ENCODE data around the gene NUCB2.

NUCB2 gene

DNA sequence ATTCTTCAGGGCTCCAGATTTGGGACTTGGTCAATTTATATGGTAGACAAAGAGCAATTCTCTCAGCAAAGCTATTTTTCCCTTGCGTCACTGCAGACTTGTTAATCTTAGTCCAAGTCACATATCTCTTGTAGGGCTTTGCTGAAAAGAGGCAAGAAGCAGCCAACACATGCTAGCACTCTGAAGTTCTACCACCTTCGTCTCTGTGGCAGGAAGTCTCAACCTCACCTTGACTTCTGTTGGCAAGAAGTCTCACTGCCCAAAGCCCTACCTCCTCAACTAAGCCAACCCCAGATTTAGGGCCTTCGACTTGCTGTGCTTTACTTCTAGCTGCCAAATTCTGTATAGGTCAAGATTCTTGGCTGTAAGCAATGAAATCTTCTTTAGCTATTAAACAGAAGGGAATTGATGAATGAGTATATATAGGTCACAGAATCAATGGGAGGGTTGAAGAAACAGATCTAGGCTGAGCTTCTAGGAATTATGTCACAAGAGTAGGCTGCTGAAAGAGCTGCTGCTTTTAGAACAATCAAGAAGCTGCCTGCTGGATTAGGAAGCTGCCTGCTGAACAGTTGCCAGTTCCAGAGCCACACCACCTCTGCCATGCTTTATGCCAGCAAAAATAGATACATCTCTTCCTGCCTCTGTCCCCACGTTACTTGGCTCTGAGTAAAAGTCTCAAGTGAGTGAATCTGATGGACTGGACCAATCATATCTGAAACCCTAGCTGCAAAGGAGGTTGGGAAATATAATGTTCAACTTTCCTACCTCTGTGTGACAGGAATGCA lies 57.5 kb downstream of the NUCB2 start:
- peak; percentile 62 for DNase-seq (ENCODE audit: low spot score)

DNA sequence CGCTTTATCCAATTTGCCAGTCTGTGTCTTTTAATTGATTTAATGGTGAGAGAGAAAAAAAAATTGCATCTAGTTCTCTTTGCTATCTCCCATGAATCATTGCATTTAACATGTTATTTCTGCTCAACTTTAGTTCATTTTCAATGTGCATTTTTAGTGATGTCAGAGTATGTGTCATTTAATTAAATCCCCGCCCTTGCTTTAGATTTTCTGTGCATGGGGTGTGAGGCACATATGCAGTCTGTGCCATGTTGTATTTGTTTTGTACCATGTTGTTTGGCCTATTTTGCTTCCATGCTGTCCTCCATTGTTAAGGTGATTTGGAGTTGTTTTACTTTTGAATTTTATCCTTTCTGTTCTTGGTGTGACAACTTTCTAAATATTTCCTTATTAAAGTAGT lies 66.7 kb downstream of the NUCB2 start:
- no peak for DNase-seq (ENCODE audit: low spot score)

DNA sequence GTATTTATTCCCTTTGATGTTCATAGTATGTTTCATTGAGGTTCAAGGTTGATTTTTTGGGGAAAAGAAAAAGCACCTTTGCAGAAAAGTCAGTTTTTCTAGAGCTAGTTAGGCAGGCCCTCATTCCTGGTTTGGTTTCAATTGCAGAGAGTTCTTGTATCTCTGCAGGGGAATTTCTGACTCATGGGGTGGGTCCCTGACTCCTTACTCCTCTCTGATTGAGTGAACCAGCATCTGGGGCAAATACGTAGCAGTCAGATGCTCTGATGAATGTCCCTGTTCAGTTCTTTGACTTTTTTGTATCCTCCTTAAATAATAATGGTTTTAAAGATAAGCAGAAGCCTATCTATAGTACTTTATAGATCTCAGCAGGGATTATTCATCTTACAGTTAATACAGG lies 67.4 kb downstream of the NUCB2 start:
- DNase-seq (ENCODE audit: low spot score): no peak

DNA sequence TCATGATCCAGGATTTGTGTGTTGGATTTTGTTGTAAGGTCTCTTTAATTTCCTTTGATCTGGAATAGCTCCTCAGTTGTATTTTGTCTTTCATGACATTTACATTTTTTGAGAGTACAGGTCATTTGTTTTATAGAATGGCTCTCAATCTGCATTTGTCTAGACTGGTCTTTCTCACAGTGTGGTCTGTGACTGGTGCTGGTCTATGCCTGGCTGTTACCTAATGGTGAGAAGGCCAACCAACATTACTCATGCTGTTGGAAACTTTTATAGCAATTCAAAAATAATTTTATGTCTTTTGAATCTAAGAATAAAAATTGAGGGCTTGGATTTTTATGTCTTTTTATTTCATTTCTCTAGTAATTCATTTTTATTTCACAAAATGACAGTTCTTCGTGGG lies 71.1 kb downstream of the NUCB2 start:
- no peak for DNase-seq (ENCODE audit: low spot score)

DNA sequence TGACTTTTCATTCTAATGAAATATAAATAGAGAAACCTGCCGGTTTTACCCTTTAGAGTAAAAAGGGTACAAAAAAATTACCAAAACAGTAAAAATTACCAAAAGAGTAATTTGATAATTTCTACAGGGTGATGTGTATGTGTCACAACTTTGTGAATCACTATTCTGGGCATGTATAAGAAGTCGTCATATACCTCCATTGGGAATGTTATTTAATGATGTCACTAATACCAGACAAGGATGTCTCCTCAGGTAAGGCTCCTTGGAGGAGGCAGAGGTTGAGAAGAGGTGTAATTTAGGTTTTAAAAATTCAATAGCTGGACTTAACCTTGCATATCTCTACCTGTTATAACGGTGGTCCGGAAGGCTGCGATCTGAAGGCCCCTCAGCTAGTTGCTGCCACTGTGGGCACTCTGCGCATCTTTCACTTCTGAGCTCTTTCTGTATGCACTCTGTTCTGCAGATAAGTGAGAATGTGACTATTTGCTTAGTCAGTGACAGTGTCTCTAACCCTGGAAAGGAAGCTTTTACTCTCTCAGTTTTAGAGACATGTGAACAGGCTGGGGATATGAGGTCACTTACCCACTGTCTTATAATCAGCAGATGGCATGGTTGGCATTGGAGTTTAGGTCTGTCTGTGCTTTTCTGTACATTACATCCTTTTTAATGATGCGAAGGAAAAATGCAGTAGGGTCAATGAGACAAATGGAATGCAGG lies 74.1 kb downstream of the NUCB2 start:
- peak; percentile 6 for DNase-seq (ENCODE audit: low spot score)

DNA sequence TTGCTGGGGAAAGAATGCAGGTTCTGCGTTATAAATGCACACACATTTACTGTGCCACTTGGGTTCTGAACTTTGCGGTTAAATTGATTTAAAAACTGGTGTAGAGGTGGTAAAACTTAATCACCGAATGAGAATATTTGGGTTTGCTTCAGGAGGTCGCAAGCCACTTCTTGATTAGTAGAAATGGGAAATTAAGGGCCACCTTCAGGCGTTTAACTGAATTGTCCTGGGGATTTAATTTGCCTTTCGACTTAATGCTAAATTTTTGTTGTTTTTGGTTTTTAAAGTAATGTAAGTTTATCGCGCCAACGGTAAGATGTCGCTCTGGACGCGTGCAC lies 74.6 kb downstream of the NUCB2 start:
- DNase-seq (ENCODE audit: low spot score): no peak

DNA sequence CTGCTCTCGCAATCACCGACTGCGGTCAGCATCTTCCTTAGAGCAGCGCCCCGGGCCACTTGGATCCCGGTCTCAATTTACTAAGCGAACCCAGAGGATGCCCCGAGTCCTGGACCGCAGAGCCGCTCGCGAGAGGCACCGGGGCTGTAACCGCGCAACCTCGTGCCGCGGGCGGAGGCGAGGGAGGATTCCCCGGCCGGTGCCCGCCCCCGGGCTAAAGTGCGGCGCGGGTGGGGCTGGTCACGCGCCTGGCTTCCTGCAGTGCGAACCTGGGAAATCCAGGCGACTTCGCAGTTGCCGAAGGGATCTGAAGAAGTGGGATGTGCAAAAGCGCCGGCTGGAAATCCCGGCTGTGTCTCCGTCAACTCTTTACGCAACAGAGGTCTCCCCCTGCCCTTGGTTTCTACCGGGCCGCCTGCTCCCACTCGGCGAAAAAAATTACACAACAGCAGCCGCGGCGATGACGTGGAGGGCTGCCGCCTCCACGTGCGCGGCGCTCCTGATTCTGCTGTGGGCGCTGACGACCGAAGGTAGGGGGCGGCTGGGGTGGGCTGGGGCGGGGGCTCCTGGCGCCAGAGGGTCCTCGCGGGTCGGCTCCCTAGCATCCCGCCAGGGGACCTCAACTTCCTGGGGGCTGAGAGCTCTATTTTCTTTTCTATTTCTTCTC lies 75.1 kb downstream of the NUCB2 start, which contains the start of gene NCR3LG1:
TSS of gene NCR3LG1 (plus strand) at position 291 of the 667 bp plus-strand sequence. CDS start at position 461, 170 bp downstream.
- peak; percentile 60 for DNase-seq (ENCODE audit: low spot score)

DNA sequence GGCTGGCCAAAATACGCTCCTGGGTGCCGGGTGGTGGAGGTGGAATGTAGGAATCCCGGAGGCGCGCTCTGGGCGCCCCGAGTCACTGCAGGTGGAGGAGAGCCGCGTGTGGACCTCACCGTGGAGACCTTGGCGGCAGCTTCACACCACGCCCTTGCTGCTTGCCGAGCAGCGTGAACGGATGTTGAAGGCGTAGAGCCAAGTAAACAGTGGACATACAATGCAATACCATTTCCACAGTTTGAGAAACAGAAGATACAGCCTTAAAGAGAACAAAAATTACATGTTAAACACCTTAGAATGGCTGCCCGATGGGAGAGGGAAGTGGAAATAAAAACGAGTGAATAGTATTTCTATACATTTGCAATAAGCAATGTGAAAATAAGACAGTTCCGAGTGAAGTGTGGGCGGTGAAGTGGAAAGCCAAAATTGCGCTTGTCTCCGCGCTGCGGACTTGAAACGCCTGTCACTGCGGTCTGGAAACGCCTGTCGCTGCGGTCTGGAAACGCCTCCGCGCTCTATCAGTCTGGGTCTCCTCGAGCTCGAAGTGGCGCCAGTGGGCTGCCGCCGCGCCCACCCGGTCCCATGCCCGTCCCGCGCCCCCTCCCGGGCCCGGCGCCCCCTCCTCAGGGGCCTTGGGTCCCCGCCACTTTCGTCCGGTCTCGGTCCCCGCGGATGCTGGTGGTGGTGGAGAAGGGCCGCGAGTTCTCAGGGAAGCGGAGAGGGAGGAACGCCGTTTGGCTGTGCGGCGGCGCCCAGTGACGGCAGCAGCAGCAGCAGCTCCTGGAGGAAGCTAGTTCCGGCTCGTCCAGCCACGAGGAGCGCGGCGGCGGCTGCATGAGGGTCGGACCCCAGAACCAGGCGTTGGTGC lies 76.6 kb downstream of the NUCB2 start:
- peak; percentile 67 for DNase-seq (ENCODE audit: low spot score)

DNA sequence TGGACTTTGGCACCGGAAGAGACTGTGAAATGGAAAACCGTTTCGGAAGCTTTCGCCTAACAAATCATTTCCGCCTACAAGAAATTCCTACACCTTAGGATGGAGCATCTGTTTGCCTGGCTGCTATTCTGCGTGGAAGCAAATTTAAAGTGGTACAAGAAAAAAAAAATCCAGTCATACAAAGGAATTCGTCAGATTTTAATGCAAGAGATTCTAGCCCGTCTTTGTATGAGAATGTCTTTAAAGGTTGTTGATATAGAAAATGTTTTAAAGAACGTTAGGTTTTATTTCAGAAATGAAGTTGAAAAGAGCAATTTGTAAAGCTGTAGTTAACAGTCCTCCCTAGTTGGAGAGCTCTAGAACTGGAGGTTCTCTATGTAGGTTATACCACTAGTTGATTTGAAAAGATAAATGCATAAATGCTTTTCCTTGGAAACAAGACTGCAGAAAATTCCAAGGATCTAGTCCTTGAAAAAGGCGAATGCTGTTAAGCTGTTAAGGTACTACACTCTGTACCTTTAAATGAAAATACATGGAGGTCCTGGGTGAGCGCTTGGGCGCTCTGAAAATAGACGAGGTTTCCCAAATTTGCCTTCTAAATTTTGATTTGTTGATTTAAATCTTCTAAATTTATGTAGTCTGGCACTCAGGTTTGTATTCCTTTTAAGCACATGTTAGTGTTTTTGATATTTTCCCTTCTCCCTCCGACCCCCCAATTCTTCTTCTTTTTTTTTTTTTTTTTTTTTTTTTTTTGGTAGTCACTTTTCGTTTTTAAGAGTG lies 77.5 kb downstream of the NUCB2 start:
- DNase-seq (ENCODE audit: low spot score): peak; percentile 6

DNA sequence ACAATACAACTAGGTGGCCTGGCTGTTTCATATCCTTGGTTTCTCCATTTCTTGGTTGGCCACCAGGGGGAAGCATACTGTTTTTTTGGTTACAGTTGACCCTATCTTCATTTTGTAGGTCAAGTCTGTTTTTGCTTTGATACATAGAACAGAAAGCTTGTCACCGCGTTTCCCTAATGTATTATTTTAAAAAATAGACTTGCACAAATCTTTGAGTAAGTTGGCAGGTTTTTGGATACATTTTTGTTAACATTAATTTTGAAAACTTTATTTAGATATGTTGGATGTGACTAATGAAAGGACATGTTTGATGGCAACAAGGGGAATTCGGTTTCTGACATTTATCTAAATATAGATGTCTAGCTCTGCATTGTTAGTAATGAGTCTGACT lies 78.1 kb downstream of the NUCB2 start:
- DNase-seq (ENCODE audit: low spot score): peak; percentile 67

DNA sequence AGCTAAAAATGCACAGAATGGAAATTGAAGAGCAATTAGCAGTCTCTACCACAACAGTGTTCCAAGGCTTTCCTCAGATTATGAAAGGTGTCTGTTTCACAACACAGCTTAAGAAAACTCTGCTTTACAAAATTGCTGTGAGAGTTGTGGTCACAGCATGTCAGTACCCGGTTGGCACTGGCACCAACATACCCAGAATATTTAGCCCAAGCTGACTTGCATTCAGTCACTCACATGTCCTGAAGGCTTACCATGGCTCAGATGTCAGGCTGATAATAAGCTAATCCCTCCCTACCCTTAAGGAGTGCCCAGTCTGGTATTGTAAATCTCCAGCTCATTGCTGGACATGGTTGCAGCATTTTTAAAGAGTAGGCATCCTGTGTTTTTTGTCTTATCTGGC lies 90.0 kb downstream of the NUCB2 start:
- no peak for DNase-seq (ENCODE audit: low spot score)

DNA sequence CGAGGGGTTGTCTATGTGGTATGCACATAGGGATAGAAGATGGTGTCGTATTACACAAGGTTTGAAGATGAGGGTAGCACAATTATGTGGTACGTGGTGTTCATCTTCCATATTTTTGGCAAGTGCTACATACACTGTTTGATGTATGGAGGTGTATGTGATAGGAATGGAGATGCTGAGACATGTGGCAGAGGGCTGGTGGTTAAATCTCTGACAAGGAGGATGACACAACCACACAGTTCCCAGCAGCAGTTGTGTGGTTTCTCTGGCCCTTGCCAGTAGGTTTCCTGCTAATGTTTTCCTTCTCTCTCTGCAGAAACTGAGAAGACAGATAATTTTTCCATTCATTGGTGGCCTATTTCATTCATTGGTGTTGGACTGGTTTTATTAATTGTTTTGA lies 92.0 kb downstream of the NUCB2 start:
- no peak for DNase-seq (ENCODE audit: low spot score)

DNA sequence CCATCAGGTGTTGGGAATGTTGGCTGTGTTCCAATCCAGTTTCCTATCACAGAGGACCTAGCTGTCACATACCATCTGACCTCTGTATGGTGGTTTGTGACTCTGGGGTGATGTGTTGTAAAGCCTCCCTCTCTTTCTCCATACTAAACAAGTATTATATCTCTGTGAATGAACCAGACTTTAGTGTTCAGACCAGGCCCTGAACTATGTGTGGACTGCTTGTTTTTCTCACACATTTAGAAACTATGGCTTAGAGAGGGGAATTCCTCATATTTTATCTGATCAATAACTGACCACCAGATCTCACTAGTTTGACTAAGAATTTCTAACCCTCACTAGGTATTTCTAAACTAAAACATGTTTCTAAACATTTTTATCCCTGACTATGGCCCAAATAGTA lies 92.6 kb downstream of the NUCB2 start:
- no peak for DNase-seq (ENCODE audit: low spot score)

DNA sequence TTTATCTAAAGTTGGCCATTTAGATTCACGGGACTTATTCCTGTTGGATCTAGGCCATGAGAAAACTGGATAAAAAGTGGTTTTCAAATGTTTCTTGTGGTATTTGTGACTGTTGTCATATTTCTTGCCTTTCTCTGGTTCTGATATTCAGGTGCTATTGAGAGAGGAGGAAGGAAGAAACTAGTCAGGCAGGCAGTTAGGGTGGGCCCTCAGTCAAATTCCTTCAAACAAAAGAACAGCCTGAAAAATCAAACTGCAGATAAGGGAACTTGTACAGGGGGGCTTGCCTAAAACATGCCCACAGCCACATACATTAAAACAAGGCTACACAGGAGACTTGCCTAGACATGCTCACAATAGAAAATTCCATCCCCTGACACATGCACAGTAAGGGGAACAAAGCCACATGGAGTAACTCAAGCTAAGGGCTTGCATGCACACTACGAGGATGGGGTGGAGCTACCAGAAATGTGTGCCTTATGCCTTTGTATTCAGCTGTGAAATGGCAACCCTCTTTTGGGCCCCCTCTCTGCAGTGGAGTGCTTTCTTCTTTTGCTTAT lies 93.2 kb downstream of the NUCB2 start:
- no peak for DNase-seq (ENCODE audit: low spot score)

DNA sequence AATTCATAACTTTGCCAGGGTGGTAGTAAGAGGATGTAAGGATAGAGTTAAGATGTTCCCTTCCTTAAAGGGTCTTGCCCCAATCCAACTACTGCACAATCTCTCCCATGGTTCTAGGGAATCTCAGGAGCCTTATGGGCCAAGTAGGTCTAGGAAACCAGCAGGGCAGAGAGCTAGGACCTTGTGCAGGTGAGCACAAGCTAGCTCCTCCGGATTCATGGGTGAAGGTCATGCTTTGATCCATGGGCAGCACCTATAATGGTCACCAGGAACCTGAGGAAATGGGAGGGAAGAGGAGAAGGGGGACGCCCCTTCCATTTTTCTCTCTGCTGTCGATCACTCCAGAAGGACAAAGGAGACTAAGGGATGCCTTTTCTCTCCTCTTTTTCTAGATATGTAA lies 95.1 kb downstream of the NUCB2 start:
- no peak for DNase-seq (ENCODE audit: low spot score)

DNA sequence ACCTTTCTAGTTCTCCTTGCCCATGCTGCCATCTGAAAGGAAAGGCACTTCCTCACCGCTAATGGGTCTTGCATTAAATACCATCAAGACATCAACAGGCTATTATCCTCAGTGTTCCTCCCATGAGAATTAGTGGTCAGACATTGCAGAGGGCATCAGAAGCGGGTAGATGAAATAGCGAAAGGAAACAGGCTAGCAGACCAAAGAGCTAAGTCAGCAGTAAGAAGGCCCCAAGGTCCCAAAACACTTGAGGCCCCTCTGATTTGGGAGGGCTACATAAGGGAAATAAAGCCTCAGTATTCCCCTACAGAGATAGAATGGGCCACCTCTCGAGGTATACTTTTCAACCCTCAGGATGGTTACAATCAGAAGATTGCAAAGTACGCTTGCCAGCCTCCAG lies 99.0 kb downstream of the NUCB2 start:
- no peak for DNase-seq (ENCODE audit: low spot score)

DNA sequence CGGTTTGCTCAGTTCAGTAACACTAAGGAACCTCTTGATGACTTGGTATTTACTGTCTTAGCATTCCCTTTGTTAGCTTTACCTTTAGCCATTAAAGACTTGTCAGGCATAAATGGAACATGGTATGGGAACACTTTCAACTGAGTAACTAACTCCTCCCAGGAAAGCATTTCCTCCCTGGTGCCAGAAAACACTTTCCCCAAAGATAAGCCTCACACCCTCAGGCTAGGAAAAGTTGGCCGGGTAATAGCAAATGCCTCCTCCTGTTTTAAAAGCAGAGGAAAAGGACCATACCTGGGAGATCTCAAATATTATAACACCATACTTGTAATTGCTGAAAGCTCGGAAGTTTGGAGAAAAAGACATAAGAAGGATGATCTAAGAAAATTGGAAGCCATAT lies 100.0 kb downstream of the NUCB2 start:
- no peak for DNase-seq (ENCODE audit: low spot score)

DNA sequence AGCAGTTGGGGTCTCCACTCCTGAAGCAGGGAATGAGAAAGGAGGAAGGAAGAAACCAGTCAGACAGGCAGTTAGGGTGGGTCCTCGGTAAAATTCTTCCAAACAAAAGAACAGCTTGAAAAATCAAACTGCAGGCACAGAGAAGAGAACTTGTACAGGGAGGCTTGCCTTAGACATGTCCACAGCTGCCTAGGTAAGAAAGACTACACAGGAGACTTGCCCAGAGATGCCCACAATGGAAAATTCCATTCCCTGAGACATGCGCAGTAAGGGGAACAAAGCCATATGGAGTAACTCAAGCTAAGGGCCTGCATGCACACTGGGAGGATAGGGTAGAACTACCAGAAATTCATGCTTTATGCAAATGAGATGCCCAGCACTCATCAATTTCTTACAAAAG lies 102.1 kb downstream of the NUCB2 start:
- no peak for DNase-seq (ENCODE audit: low spot score)

DNA sequence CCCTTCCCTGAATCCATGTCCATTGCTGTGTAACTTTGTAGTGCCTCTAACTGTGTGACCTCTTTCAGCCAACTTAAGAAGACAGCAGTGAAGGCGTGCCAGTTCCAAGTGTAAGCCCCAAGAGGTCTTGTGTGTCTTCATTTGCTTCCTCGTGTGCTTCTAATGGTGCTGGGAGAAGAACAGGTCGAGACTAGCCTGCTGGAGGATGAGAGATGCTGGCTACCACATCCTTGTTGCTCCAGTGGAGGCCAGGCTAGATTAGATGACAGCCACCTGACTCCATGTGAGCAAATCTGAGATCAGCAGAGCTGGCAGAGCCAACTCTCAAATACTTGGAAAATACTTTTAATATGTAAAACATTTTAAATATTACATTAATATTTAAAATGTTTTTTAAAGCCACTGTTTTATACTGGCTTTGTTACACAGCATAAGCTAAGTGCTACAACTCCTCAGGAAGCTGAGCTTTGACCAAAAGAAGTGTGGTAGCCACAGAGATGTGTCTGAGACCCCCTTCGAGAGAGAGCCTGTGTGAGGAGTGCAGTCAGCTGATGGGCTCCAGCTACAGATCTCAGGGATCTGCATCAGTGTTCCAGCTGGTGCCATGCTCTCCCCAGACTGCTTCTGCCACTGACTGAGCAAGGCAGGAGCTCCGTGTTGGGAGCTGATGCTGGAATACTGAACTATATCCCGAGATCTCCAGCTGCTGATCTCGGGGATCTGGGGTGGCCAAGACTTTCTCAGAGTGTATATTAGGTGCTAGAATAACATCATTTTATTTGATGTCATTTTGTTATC lies 103.0 kb downstream of the NUCB2 start:
- DNase-seq (ENCODE audit: low spot score): no peak

DNA sequence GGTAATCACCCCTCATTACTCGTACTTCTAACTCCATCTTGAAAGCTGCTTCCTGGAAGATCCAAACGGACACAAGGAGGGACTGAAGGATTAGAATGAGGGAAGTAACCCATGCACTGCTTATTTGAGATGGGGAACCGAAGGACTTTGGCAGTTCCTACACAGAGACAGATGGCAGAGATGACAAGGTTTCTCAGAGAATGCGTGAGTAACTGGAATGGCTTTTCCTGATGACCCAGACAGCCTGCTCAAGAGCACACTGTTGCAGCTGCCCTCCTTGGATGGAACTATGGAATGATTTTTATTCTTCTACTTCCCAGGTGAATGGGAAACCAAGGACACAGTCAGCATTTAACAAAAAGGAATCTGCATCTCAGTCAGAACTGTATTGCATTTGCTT lies 104.6 kb downstream of the NUCB2 start:
- DNase-seq (ENCODE audit: low spot score): no peak
